MM.1S (cell line): ENCODE data around the gene MAP3K5.
A peak's percentile ranks its signal among the peaks of the same experiment; 100 is the strongest.
"Not testable (repeated sequence)": the region's sequence is repeated elsewhere in the genome, so short reads cannot be mapped to it uniquely, and the experiment has no call there.

ENCODE experiments used
- DNase-seq: peaks from one replicate; pipeline ENCODE4 v3.0.0-alpha.2; 2015
- H2AFZ ChIP-seq: fragments of 300-600 bp; sonication (generic); 2 replicates; pipeline ENCODE4 v1.6.0; 2016; ENCODE audit warnings: antibody characterized with exemption, low read length
- H3F3A ChIP-seq: fragments of 300-600 bp; sonication (generic); 2 replicates; pipeline ENCODE4 v1.6.1; 2016; ENCODE audit warnings: mild to moderate bottlenecking, antibody characterized with exemption, low read length, moderate library complexity, mixed read lengths; ENCODE audit not compliant: insufficient read depth
- H3K27ac ChIP-seq: fragments of 300-600 bp; sonication (generic); 2 replicates; pipeline ENCODE4 v1.5.1; 2016; ENCODE audit warnings: mild to moderate bottlenecking, low read length
- H3K27me3 ChIP-seq: fragments of 300-600 bp; sonication (generic); replicated peaks from 2 replicates; pipeline ENCODE4 v1.6.0; 2016; ENCODE audit warnings: low read length; ENCODE audit not compliant: insufficient read depth
- H3K36me3 ChIP-seq: fragments of 300-600 bp; sonication (generic); replicated peaks from 2 replicates; pipeline ENCODE4 v1.6.1; 2016; ENCODE audit warnings: mild to moderate bottlenecking, low read length, mixed read lengths; ENCODE audit not compliant: insufficient read depth
- H3K4me1 ChIP-seq: fragments of 300-600 bp; sonication (generic); 2 replicates; pipeline ENCODE4 v1.6.1; 2016; ENCODE audit warnings: low read length, mixed read lengths
- H3K4me2 ChIP-seq: fragments of 300-600 bp; sonication (generic); 2 replicates; pipeline ENCODE4 v1.6.0; 2016; ENCODE audit warnings: low read depth, low read length
- H3K4me3 ChIP-seq: fragments of 300-600 bp; sonication (generic); 2 replicates; pipeline ENCODE4 v1.5.1; 2016; ENCODE audit warnings: low read length, mixed read lengths
- H3K79me2 ChIP-seq: fragments of 300-600 bp; sonication (generic); 2 replicates; pipeline ENCODE4 v1.6.1; 2016; ENCODE audit warnings: mixed run types, low read length, mixed read lengths
- H3K9ac ChIP-seq: fragments of 300-600 bp; sonication (generic); 2 replicates; pipeline ENCODE4 v1.6.1; 2016; ENCODE audit warnings: low read length, mixed read lengths
- H3K9me2 ChIP-seq: fragments of 300-600 bp; sonication (generic); replicated peaks from 2 replicates; pipeline ENCODE4 v1.6.1; 2016; ENCODE audit warnings: mild to moderate bottlenecking, low read length, mixed read lengths; ENCODE audit not compliant: insufficient read depth
- H3K9me3 ChIP-seq: fragments of 300-600 bp; sonication (generic); replicated peaks from 2 replicates; pipeline ENCODE4 v1.6.1; 2016; ENCODE audit warnings: mild to moderate bottlenecking, low read length, mixed read lengths; ENCODE audit not compliant: insufficient read depth
- H4K20me1 ChIP-seq: fragments of 300-600 bp; sonication (generic); 2 replicates; pipeline ENCODE4 v1.6.1; 2016; ENCODE audit warnings: mild to moderate bottlenecking, low read length, moderate library complexity, mixed read lengths; ENCODE audit not compliant: insufficient read depth
- CTCF ChIP-seq: fragments of 300-600 bp; sonication (generic); IDR thresholded peaks from 2 replicates; pipeline ENCODE4 v1.5.1; 2016; ENCODE audit warnings: antibody characterized with exemption, low read length, mixed read lengths
- EZH2 ChIP-seq: fragments of 300-600 bp; sonication (generic); optimal IDR thresholded peaks from 2 replicates; pipeline ENCODE3; 2017; ENCODE audit warnings: low read depth, mild to moderate bottlenecking, antibody characterized with exemption, low read length, mixed read lengths
- EZH2phosphoT487 ChIP-seq: fragments of 300-600 bp; sonication (generic); IDR thresholded peaks from 2 replicates; pipeline ENCODE4 v1.6.1; 2018; ENCODE audit warnings: antibody characterized with exemption, low read length

The MAP3K5 gene

GRCh38 chr6:136792095-136792409 lies 225 bp downstream of the MAP3K5 start:
- Histone ChIP-seq H3K79me2 (peaks cover 44% of the 10 kb centered on the region), H3K27ac (peak overlapping the region; percentile 76; the same call in 1 of the 2 replicates), H4K20me1 (no peaks in the 10 kb centered on the region; the same call in 1 of the 2 replicates), H3K4me1 (peaks cover 21% of the 10 kb centered on the region), H3K9me3 (no peaks in the 10 kb centered on the region), H2AFZ (peak overlapping the region; percentile 87), H3K4me2 (peak overlapping the region; percentile 62), H3K9me2 (no peaks in the 10 kb centered on the region), H3K27me3 (no peaks in the 10 kb centered on the region), H3F3A (peaks cover 21% of the 10 kb centered on the region), H3K9ac (peak overlapping the region; percentile 72), H3K36me3 (no peaks in the 10 kb centered on the region), H3K4me3 (peak overlapping the region; percentile 97)
- DNase-seq: no peak
- TF ChIP-seq CTCF (no peak), EZH2 (no peak), EZH2phosphoT487 (no peak)

- Histone ChIP-seq H3K9ac (peak overlapping the region; percentile 72), H3K9me2 (no peaks in the 10 kb centered on the region), H4K20me1 (no peaks in the 10 kb centered on the region; the same call in 1 of the 2 replicates), H3K36me3 (no peaks in the 10 kb centered on the region), H3K79me2 (peaks cover 49% of the 10 kb centered on the region), H3F3A (peaks cover 21% of the 10 kb centered on the region), H3K4me1 (peaks cover 21% of the 10 kb centered on the region), H3K4me2 (peak overlapping the region; percentile 62), H3K4me3 (peak overlapping the region; percentile 97), H3K27me3 (no peaks in the 10 kb centered on the region), H3K9me3 (no peaks in the 10 kb centered on the region), H3K27ac (peak overlapping the region; percentile 76; the same call in 1 of the 2 replicates), H2AFZ (peak overlapping the region; percentile 87)
- TF ChIP-seq EZH2: no peak
- no peak for TF ChIP-seq EZH2phosphoT487
- no peak for TF ChIP-seq CTCF
- peak; percentile 73 for DNase-seq
Measured at GRCh38 chr6:136791296-136792094, 782 bp downstream of the MAP3K5 start.

- TF ChIP-seq EZH2phosphoT487 (no peak), EZH2 (no peak)
- Histone ChIP-seq H3K4me2 (peak overlapping the region; percentile 62), H3K27ac (peak overlapping the region; percentile 76; the same call in 1 of the 2 replicates), H3K27me3 (no peaks in the 10 kb centered on the region), H2AFZ (peak overlapping the region; percentile 87; the same call in 1 of the 2 replicates), H3K79me2 (peaks cover 56% of the 10 kb centered on the region), H3K9me2 (no peaks in the 10 kb centered on the region), H3K4me3 (peak overlapping the region; percentile 97), H3K4me1 (peaks cover 22% of the 10 kb centered on the region), H4K20me1 (no peaks in the 10 kb centered on the region; the same call in 1 of the 2 replicates), H3K9ac (peak overlapping the region; percentile 72), H3K36me3 (no peaks in the 10 kb centered on the region), H3K9me3 (no peaks in the 10 kb centered on the region), H3F3A (peaks cover 21% of the 10 kb centered on the region)
- no peak for DNase-seq
Measured at GRCh38 chr6:136790411-136791295, 1.6 kb downstream of the MAP3K5 start.

GRCh38 chr6:136789440-136789839 lies 2.8 kb downstream of the MAP3K5 start:
- H3K9ac ChIP-seq, H3K4me3 ChIP-seq, H3K36me3 ChIP-seq, H3K9me3 ChIP-seq, H3K9me2 ChIP-seq, H2AFZ ChIP-seq, H3K4me2 ChIP-seq, H4K20me1 ChIP-seq, DNase-seq, H3K27ac ChIP-seq, H3K27me3 ChIP-seq: not testable (repeated sequence)
- H3K4me1 ChIP-seq: peaks cover 34% of the 10 kb centered on the region
- peaks cover 21% of the 10 kb centered on the region for H3F3A ChIP-seq
- H3K79me2 ChIP-seq: peaks cover 68% of the 10 kb centered on the region
